HL-60 (cell line): Measurements from ENCODE around the gene SCN5A.

Experiments used
- CTCF ChIP-seq: IDR thresholded peaks from one replicate; pipeline ENCODE4 v1.5.1; 2011; ENCODE audit warnings: low read length, control low read depth, inconsistent platforms; ENCODE audit not compliant: insufficient read depth
- GABPA ChIP-seq: IDR thresholded peaks from 2 replicates; pipeline ENCODE4 v1.6.1; 2012; ENCODE audit warnings: low read depth
- POLR2AphosphoS5 ChIP-seq: IDR thresholded peaks from 2 replicates; pipeline ENCODE4 v1.6.1; 2012; ENCODE audit warnings: low read depth
- REST ChIP-seq: IDR thresholded peaks from 2 replicates; pipeline ENCODE4 v1.6.1; 2012; ENCODE audit warnings: low read depth; ENCODE audit not compliant: insufficient replicate concordance
- SPI1 ChIP-seq: IDR thresholded peaks from 2 replicates; pipeline ENCODE4 v1.6.1; 2012; ENCODE audit warnings: low read depth, mild to moderate bottlenecking, borderline replicate concordance

GRCh38 chr3:38689774-38690173 is 40.3 kb upstream of the SCN5A start:
- TF ChIP-seq CTCF (no peak), POLR2AphosphoS5 (no peak), GABPA (no peak), SPI1 (no peak), REST (no peak)
